ENCODE results near the gene FAM50A.

Gene FAM50A

DNA sequence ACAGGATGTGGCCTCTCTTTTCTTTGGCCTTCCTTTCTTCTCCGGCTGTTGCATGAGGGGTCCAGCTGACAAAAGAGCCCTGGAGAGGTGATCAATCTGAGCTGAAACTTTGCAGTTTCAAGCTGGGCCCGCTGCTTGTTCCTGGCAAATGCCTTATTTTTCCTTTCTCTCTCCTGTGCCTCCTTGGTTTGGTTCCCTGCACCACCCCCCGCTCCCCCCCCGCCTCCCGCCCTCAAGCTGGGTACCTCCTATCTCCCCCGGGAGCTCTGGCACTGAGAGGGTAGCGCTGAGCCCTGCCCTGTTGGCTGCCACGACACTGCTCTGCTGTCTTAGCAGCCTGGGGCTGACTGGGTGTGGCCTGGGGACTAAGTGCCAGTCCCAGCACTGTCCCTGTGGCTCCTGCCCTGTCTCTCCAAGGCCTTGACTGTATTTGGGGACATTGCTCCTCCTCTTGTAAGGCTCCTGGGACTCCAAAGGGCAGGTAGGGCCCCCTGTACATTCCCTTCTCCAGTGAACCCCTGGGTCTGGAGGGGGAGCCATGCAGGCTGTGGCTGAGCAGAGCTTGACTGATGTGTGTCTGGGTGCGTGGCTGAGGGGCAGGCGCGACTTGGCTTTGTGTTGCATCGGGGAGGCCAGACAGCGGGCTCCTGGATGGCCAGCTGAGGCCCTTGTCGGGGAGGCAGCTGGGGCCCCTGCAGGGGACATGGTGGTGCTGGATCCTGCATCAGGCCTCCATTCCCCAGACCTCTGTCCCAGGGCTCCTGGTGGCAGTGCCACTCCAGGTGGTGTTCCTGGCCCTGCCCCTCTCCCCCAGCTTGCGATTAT is 15.2 kb downstream of the FAM50A start:
- peak overlapping the region; percentile 50 to 66 for H3K4me3 ChIP-seq (ENCODE audit: low read depth in 1 of 2, low read length in 2 of 2)
- peaks cover 0 to 11% of the 10 kb centered on the region in 2 donors for H3K4me1 ChIP-seq (ENCODE audit: control insufficient read depth in 1 of 2, insufficient read depth in 2 of 2, low read length in 2 of 2)
- peaks cover 3 to 4% of the 10 kb centered on the region in 2 donors for H3K36me3 ChIP-seq (ENCODE audit: control insufficient read depth in 1 of 2, insufficient read depth in 2 of 2, low read length in 2 of 2)
- no peaks in the 10 kb centered on the region for H3K27me3 ChIP-seq (ENCODE audit: low read depth, low read length)
- no peaks in the 10 kb centered on the region for H3K9me3 ChIP-seq (ENCODE audit: control insufficient read depth in 1 of 2, low read length in 2 of 2)
- no peak overlapping the region for H3K27ac ChIP-seq (ENCODE audit: low read length)

DNA sequence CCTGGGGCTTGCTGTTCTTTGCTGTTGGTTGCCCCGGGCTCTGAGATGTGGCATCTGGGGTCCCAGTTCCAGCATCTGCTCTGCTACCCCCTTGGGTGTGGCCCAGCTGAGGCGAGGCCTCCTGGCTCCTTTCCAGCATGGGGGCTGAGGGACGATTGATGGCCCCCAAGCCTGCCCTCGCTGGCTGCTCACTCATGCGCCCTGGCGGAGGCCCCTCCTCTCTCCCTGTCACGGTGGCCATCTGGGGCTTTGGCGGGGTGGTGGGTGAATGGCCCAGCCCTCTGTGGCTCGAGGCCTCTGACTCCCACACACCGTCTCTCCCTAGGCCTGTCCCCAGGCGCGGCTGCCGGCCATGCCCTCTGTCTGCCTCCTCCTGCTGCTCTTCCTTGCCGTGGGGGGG is 15.9 kb downstream of the FAM50A start:
- Histone ChIP-seq H3K4me3 (ENCODE audit: low read depth in 1 of 2, low read length in 2 of 2) (peak overlapping the region in 1 of 2 donors; percentile 66), H3K4me1 (ENCODE audit: control insufficient read depth in 1 of 2, insufficient read depth in 2 of 2, low read length in 2 of 2) (peaks cover 0 to 11% of the 10 kb centered on the region in 2 donors), H3K27ac (ENCODE audit: low read length) (no peak overlapping the region), H3K27me3 (ENCODE audit: low read depth, low read length) (no peaks in the 10 kb centered on the region), H3K36me3 (ENCODE audit: control insufficient read depth in 1 of 2, insufficient read depth in 2 of 2, low read length in 2 of 2) (peaks cover 3 to 4% of the 10 kb centered on the region in 2 donors), H3K9me3 (ENCODE audit: control insufficient read depth in 1 of 2, low read length in 2 of 2) (no peaks in the 10 kb centered on the region)

DNA sequence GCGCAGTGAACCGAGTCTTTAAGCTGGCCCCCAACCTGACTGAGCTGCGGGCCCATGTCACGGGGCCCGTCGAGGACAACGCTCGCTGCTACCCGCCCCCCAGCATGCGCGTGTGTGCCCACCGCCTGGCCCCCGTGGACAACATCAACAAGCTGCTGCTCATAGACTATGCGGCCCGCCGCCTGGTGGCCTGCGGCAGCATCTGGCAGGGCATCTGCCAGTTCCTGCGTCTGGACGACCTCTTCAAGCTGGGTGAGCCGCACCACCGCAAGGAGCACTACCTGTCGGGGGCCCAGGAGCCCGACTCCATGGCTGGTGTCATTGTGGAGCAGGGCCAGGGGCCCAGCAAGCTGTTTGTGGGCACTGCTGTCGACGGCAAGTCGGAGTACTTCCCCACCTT is 16.4 kb downstream of the FAM50A start:
- H3K9me3 ChIP-seq (ENCODE audit: control insufficient read depth in 1 of 2, low read length in 2 of 2) = no peaks in the 10 kb centered on the region
- no peaks in the 10 kb centered on the region for H3K27me3 ChIP-seq (ENCODE audit: low read depth, low read length)
- H3K4me1 ChIP-seq (ENCODE audit: control insufficient read depth in 1 of 2, insufficient read depth in 2 of 2, low read length in 2 of 2) = peaks cover 0 to 11% of the 10 kb centered on the region in 2 donors
- peaks cover 3 to 8% of the 10 kb centered on the region in 2 donors for H3K36me3 ChIP-seq (ENCODE audit: control insufficient read depth in 1 of 2, insufficient read depth in 2 of 2, low read length in 2 of 2)
- no peak overlapping the region for H3K4me3 ChIP-seq (ENCODE audit: low read depth in 1 of 2, low read length in 2 of 2)
- no peak overlapping the region for H3K27ac ChIP-seq (ENCODE audit: low read length)

DNA sequence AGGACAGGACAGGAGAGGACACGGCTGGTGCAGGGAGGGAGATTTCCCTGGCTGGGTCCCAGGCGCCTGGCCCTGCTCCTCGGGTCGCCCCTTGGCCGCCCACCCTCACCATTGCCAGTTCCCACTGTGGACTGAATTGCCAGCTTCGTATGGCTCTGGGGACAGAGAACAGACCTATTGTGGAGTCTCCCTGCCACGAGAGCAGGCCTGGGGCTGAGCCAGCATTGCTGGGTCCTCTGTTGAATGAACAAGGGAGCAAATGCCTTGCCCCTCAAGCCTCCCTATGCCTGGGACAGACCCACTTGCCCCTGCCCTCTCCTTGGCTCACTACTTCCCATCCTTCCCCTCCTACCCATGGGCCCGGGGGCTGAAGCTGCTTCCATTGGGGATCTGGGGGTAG is 18.5 kb downstream of the FAM50A start:
- H3K4me3 ChIP-seq (ENCODE audit: low read depth in 1 of 2, low read length in 2 of 2) = no peak overlapping the region
- no peaks in the 10 kb centered on the region for H3K9me3 ChIP-seq (ENCODE audit: control insufficient read depth in 1 of 2, low read length in 2 of 2)
- H3K36me3 ChIP-seq (ENCODE audit: control insufficient read depth in 1 of 2, insufficient read depth in 2 of 2, low read length in 2 of 2) = peaks cover 3 to 23% of the 10 kb centered on the region in 2 donors
- H3K27me3 ChIP-seq (ENCODE audit: low read depth, low read length) = no peaks in the 10 kb centered on the region
- H3K4me1 ChIP-seq (ENCODE audit: control insufficient read depth in 1 of 2, insufficient read depth in 2 of 2, low read length in 2 of 2) = peaks cover 0 to 11% of the 10 kb centered on the region in 2 donors
- no peak overlapping the region for H3K27ac ChIP-seq (ENCODE audit: low read length)

DNA sequence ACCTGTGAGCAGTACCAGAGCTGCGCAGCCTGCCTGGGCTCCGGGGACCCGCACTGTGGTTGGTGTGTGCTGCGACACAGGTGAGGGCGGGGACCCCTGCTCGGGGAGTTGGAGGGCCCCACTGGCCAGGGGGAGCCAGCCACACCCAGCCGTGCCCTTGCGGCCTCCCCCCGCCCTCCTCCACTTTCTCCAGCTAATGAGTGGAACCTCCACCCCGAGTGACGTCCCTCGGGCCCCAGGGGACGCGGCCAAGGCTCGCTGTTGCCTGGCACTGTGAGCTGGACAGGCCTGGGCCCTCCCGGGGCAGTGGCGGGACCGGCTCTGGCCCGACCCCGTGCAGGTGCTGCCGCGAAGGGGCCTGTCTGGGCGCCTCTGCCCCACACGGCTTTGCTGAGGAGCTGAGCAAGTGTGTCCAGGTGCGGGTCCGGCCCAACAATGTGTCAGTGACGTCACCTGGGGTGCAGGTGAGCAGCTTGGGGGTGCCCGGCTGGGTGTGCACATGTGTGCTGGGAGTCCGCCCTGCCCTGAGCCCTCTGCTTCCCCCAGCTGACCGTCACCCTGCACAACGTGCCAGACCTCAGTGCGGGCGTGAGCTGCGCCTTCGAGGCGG is 19.8 kb downstream of the FAM50A start:
- Histone ChIP-seq H3K4me3 (ENCODE audit: low read depth in 1 of 2, low read length in 2 of 2) (no peak overlapping the region), H3K36me3 (ENCODE audit: control insufficient read depth in 1 of 2, insufficient read depth in 2 of 2, low read length in 2 of 2) (peaks cover 3 to 28% of the 10 kb centered on the region in 2 donors), H3K27me3 (ENCODE audit: low read depth, low read length) (no peaks in the 10 kb centered on the region), H3K9me3 (ENCODE audit: control insufficient read depth in 1 of 2, low read length in 2 of 2) (no peaks in the 10 kb centered on the region), H3K27ac (ENCODE audit: low read length) (no peak overlapping the region), H3K4me1 (ENCODE audit: control insufficient read depth in 1 of 2, insufficient read depth in 2 of 2, low read length in 2 of 2) (peaks cover 0 to 11% of the 10 kb centered on the region in 2 donors)

DNA sequence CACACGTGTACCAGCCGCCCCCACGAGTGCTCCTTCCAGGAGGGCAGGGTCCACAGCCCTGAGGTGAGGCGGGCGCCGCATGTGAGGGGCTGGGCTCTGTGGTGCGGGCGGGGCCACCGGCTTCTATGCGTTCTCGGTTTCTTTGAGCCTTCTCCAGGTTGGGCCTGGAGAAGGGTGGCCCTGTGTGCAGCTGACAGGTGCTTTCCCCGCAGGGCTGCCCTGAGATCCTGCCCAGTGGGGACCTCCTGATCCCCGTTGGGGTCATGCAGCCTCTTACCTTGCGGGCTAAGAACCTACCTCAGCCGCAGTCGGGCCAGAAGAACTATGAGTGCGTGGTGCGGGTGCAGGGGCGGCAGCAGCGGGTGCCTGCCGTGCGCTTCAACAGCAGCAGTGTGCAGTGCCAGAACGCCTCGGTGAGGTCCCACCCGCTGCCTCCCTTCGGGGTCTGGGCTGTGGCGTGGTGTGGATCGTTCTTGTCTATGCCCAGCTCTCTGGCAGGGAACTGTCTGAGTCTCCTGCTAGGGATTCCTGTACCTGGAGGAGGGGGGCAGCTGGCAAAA is 20.9 kb downstream of the FAM50A start:
- peaks cover 3 to 39% of the 10 kb centered on the region in 2 donors for H3K36me3 ChIP-seq (ENCODE audit: control insufficient read depth in 1 of 2, insufficient read depth in 2 of 2, low read length in 2 of 2)

DNA sequence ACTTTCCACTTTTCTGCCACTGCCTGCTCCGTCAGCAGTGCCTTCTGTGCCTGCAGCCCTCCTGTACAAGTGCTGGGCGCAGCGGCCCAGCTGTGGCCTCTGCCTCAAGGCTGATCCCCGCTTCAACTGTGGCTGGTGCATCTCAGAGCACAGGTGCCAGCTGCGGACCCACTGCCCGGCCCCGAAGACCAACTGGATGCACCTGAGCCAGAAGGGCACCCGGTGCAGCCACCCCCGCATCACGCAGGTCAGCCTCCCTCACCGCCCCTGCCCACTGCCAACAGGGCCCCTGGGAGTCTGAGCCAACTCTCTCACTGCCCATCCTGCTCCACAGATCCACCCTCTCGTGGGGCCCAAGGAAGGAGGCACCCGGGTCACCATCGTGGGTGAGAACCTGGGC is 21.7 kb downstream of the FAM50A start:
- no peak overlapping the region for H3K27ac ChIP-seq (ENCODE audit: low read length)
- H3K4me1 ChIP-seq (ENCODE audit: control insufficient read depth in 1 of 2, insufficient read depth in 2 of 2, low read length in 2 of 2) = peaks cover 0 to 4% of the 10 kb centered on the region in 2 donors
- H3K27me3 ChIP-seq (ENCODE audit: low read depth, low read length) = no peaks in the 10 kb centered on the region
- H3K36me3 ChIP-seq (ENCODE audit: control insufficient read depth in 1 of 2, insufficient read depth in 2 of 2, low read length in 2 of 2) = peaks cover 3 to 46% of the 10 kb centered on the region in 2 donors
- H3K9me3 ChIP-seq (ENCODE audit: control insufficient read depth in 1 of 2, low read length in 2 of 2) = no peaks in the 10 kb centered on the region
- H3K4me3 ChIP-seq (ENCODE audit: low read depth in 1 of 2, low read length in 2 of 2) = no peak overlapping the region

More for the DNA sequence above, 20.9 kb downstream of the FAM50A start:
- Histone ChIP-seq H3K9me3 (ENCODE audit: control insufficient read depth in 1 of 2, low read length in 2 of 2) (no peaks in the 10 kb centered on the region), H3K27me3 (ENCODE audit: low read depth, low read length) (no peaks in the 10 kb centered on the region), H3K4me3 (ENCODE audit: low read depth in 1 of 2, low read length in 2 of 2) (no peak overlapping the region), H3K27ac (ENCODE audit: low read length) (no peak overlapping the region), H3K4me1 (ENCODE audit: control insufficient read depth in 1 of 2, insufficient read depth in 2 of 2, low read length in 2 of 2) (peaks cover 0 to 7% of the 10 kb centered on the region in 2 donors)

DNA sequence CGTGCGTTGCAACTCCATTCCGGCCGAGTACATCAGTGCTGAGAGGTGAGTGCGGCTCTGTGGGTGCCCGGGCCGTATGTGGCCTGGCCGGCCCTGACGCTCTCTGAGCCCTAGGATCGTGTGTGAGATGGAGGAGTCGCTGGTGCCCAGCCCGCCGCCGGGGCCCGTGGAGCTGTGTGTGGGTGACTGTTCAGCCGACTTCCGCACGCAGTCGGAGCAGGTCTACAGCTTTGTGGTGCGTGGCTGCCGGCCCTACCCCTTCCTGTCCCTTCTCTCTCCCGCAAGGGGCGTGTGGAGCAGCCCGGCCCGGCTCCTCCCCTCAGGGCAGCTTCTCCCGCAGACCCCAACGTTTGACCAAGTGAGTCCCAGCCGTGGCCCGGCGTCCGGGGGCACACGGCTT is 22.1 kb downstream of the FAM50A start:
- no peaks in the 10 kb centered on the region for H3K9me3 ChIP-seq (ENCODE audit: control insufficient read depth in 1 of 2, low read length in 2 of 2)
- no peaks in the 10 kb centered on the region for H3K27me3 ChIP-seq (ENCODE audit: low read depth, low read length)
- no peak overlapping the region for H3K27ac ChIP-seq (ENCODE audit: low read length)
- H3K4me1 ChIP-seq (ENCODE audit: control insufficient read depth in 1 of 2, insufficient read depth in 2 of 2, low read length in 2 of 2) = peaks cover 0 to 4% of the 10 kb centered on the region in 2 donors
- peaks cover 3 to 47% of the 10 kb centered on the region in 2 donors for H3K36me3 ChIP-seq (ENCODE audit: control insufficient read depth in 1 of 2, insufficient read depth in 2 of 2, low read length in 2 of 2)
- H3K4me3 ChIP-seq (ENCODE audit: low read depth in 1 of 2, low read length in 2 of 2) = no peak overlapping the region

DNA sequence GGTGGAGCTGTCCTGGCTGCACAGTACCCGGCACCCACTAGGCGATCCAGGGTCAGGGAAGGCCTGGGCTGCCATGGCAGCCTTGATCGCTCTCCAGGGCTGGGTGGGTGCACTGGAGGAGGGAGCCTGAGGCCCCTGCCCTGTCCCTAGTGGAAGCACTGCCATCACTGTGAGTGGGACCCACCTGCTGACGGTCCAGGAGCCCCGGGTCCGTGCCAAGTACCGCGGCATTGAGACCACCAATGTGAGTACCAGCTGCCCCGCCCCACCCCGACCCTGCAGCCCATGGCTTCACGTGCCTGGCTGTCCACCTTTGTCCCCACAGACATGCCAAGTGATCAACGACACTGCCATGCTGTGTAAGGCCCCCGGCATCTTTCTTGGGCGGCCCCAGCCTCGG is 23.0 kb downstream of the FAM50A start:
- Histone ChIP-seq H3K27me3 (ENCODE audit: low read depth, low read length) (no peaks in the 10 kb centered on the region), H3K4me1 (ENCODE audit: control insufficient read depth in 1 of 2, insufficient read depth in 2 of 2, low read length in 2 of 2) (peaks cover 0 to 4% of the 10 kb centered on the region in 2 donors), H3K9me3 (ENCODE audit: control insufficient read depth in 1 of 2, low read length in 2 of 2) (no peaks in the 10 kb centered on the region), H3K27ac (ENCODE audit: low read length) (no peak overlapping the region), H3K4me3 (ENCODE audit: low read depth in 1 of 2, low read length in 2 of 2) (no peak overlapping the region), H3K36me3 (ENCODE audit: control insufficient read depth in 1 of 2, insufficient read depth in 2 of 2, low read length in 2 of 2) (peaks cover 3 to 55% of the 10 kb centered on the region in 2 donors)

DNA sequence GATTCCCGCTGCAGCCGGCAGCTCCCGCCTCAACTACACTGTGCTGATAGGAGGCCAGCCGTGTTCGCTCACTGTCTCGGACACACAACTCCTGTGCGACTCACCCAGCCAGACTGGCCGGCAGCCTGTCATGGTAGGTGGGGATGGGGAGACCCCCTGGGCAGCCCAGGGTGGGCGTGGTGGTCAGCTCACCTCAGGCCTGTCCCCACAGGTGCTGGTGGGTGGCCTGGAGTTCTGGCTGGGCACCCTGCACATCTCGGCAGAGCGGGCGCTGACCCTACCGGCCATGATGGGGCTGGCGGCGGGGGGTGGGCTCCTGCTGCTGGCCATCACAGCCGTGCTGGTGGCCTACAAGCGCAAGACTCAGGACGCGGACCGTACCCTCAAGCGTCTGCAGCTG is 23.6 kb downstream of the FAM50A start:
- Histone ChIP-seq H3K27ac (ENCODE audit: low read length) (no peak overlapping the region), H3K4me3 (ENCODE audit: low read depth in 1 of 2, low read length in 2 of 2) (no peak overlapping the region), H3K36me3 (ENCODE audit: control insufficient read depth in 1 of 2, insufficient read depth in 2 of 2, low read length in 2 of 2) (peaks cover 3 to 58% of the 10 kb centered on the region in 2 donors), H3K4me1 (ENCODE audit: control insufficient read depth in 1 of 2, insufficient read depth in 2 of 2, low read length in 2 of 2) (peaks cover 0 to 2% of the 10 kb centered on the region in 2 donors), H3K9me3 (ENCODE audit: control insufficient read depth in 1 of 2, low read length in 2 of 2) (no peaks in the 10 kb centered on the region), H3K27me3 (ENCODE audit: low read depth, low read length) (no peaks in the 10 kb centered on the region)

DNA sequence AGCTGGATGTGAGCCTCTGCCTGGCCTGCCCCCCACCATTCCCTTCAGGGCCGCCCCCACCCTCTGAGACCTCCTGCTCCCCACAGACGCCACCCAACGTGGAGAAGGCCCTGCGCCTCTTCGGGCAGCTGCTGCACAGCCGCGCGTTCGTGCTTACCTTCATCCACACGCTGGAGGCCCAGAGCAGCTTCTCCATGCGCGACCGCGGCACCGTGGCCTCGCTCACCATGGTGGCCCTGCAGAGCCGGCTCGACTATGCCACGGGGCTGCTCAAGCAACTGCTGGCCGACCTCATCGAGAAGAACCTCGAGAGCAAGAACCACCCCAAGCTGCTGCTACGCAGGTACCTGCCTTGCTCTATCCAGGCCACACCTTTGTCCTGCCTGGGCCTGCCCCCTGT is 24.3 kb downstream of the FAM50A start:
- H3K36me3 ChIP-seq (ENCODE audit: control insufficient read depth in 1 of 2, insufficient read depth in 2 of 2, low read length in 2 of 2) = peaks cover 0 to 59% of the 10 kb centered on the region in 2 donors
- no peak overlapping the region for H3K27ac ChIP-seq (ENCODE audit: low read length)
- H3K27me3 ChIP-seq (ENCODE audit: low read depth, low read length) = no peaks in the 10 kb centered on the region
- no peaks in the 10 kb centered on the region for H3K4me1 ChIP-seq (ENCODE audit: control insufficient read depth in 1 of 2, insufficient read depth in 2 of 2, low read length in 2 of 2)
- H3K9me3 ChIP-seq (ENCODE audit: control insufficient read depth in 1 of 2, low read length in 2 of 2) = no peaks in the 10 kb centered on the region
- no peak overlapping the region for H3K4me3 ChIP-seq (ENCODE audit: low read depth in 1 of 2, low read length in 2 of 2)

Data from muscle layer of duodenum (tissue), 2 donors.